HCT116 (cell line): ENCODE measurements around the gene TMBIM6. TPM values are rescaled to one million over a fixed set of nuclear protein-coding genes. Genes with fewer than 3 reads are reported as not detected.
A peak's percentile ranks its signal among the peaks of the same experiment; 100 is the strongest.

Experiments
- ATAC-seq: fragments of 200-7000 bp; cut with Tn5 transposase; 2 replicates; pipeline ENCODE4 v1.9.1; 2020; ENCODE audit warnings: mild to moderate bottlenecking, moderate library complexity
- BruUV-seq: library from RNA; stranded (reverse); fragments of 400-500 nt; replicated peaks from 2 replicates; lab custom pipeline; 2021; lab: Mats Ljungman, UMichigan
- CTCF ChIA-PET: fragments of 300-600 bp; sonication (Branson Sonifier 250); formaldehyde crosslinking; loops from one replicate; lab custom pipeline; 2021; ENCODE audit warnings: antibody characterized with exemption; lab: Charles Lee
- POLR2A ChIA-PET: fragments of 300-600, 350-600 bp; sonication (Branson Sonifier 250); formaldehyde crosslinking; loops from one replicate; lab custom pipeline; 2021; ENCODE audit warnings: antibody characterized with exemption; lab: Charles Lee
- RAD21 ChIA-PET, 2 experiments: fragments of 300-600 bp; sonication (Branson Sonifier 250); formaldehyde crosslinking; loops; one replicate each; lab custom pipeline; 2023; ENCODE audit warnings: low total read pairs in 2 of 2; ENCODE audit not compliant: uncharacterized antibody in 2 of 2, unreplicated experiment in 2 of 2, low non-redundant PET in 1 of 2; lab: Charles Lee
- DNase-seq: peaks from one replicate; pipeline ENCODE4 v3.0.0-alpha.2; 2010; ENCODE audit warnings: low read depth, low spot score
- H2AFZ ChIP-seq: fragments of 200-600 bp; shearing (Covaris generic), sonication (generic); 2 replicates; pipeline ENCODE4 v1.6.1; 2017; ENCODE audit warnings: low read depth, mixed run types, mixed read lengths, antibody characterized with exemption, low read length; ENCODE audit not compliant: poor library complexity, severe bottlenecking
- H3K27ac ChIP-seq: 2 replicates; pipeline ENCODE4 v1.5.1; 2012; ENCODE audit warnings: low read depth, low read length
- H3K27me3 ChIP-seq: fragments of 200-600 bp; sonication (generic); 2 replicates; pipeline ENCODE4 v1.6.1; 2016; ENCODE audit warnings: mixed run types, low read length, mixed read lengths; ENCODE audit not compliant: insufficient read depth
- H3K36me3 ChIP-seq, 2 experiments: fragments of 200-500 bp in 1 of 2; fragments of 200-600 bp in 1 of 2; sonication (Bioruptor generic) in 1 of 2; sonication (generic) in 1 of 2; 2 replicates each; pipeline versions ENCODE4 v1.5.1 to v1.6.1; 2014 to 2016; ENCODE audit warnings: low read length in 2 of 2, inconsistent platforms in 1 of 2, mixed read lengths in 1 of 2, mixed run types in 1 of 2; ENCODE audit not compliant: insufficient read depth in 2 of 2, control insufficient read depth in 1 of 2
- H3K4me1 ChIP-seq, 2 experiments: fragments of 200-600 bp in 1 of 2; sonication (generic) in 1 of 2; 2 replicates each; pipeline versions ENCODE4 v1.5.1 to v1.6.1; 2012 to 2017; ENCODE audit warnings: low read length in 2 of 2, inconsistent platforms in 1 of 2, mild to moderate bottlenecking in 1 of 2, mixed read lengths in 1 of 2, mixed run types in 1 of 2, moderate library complexity in 1 of 2; ENCODE audit not compliant: insufficient read depth in 2 of 2, control insufficient read depth in 1 of 2
- H3K4me2 ChIP-seq: fragments of 200-600 bp; sonication (generic); 2 replicates; pipeline ENCODE4 v1.6.1; 2017; ENCODE audit warnings: mixed run types, low read length, mixed read lengths
- H3K4me3 ChIP-seq, 2 experiments: fragments of 200-600 bp in 1 of 2; sonication (generic) in 1 of 2; replicated peaks in 1 of 2; 2 replicates each; pipeline ENCODE4 v1.5.1; 2011 to 2016; ENCODE audit warnings: low read length in 2 of 2, control low read depth in 1 of 2, low read depth in 1 of 2, mild to moderate bottlenecking in 1 of 2, mixed read lengths in 1 of 2, mixed run types in 1 of 2
- H3K79me2 ChIP-seq: fragments of 200-600 bp; sonication (generic); 2 replicates; pipeline ENCODE4 v1.6.1; 2017; ENCODE audit warnings: mild to moderate bottlenecking, mixed run types, low read length, moderate library complexity, mixed read lengths; ENCODE audit not compliant: insufficient read depth
- H3K9ac ChIP-seq: fragments of 200-600 bp; sonication (generic); 2 replicates; pipeline ENCODE4 v1.6.1; 2016; ENCODE audit warnings: low read length, mixed read lengths
- H3K9me2 ChIP-seq: fragments of 200-600 bp; sonication (generic), shearing (Covaris generic); 2 replicates; pipeline ENCODE4 v1.6.1; 2017; ENCODE audit warnings: mixed run types, mild to moderate bottlenecking, moderate library complexity; ENCODE audit not compliant: insufficient read depth
- H3K9me3 ChIP-seq, 2 experiments: fragments of 200-500 bp in 1 of 2; fragments of 200-600 bp in 1 of 2; sonication (Bioruptor generic) in 1 of 2; sonication (generic) in 1 of 2; 2 replicates each; pipeline ENCODE4 v1.6.1; 2014 to 2017; ENCODE audit warnings: low read length in 2 of 2, mixed read lengths in 2 of 2, inconsistent platforms in 1 of 2, low read depth in 1 of 2, mild to moderate bottlenecking in 1 of 2, mixed run types in 1 of 2, moderate library complexity in 1 of 2; ENCODE audit not compliant: control insufficient read depth in 1 of 2, insufficient read depth in 1 of 2
- H4K20me1 ChIP-seq: fragments of 200-600 bp; sonication (generic), shearing (Covaris generic); 2 replicates; pipeline ENCODE4 v1.6.1; 2017; ENCODE audit warnings: mixed run types, mild to moderate bottlenecking, moderate library complexity; ENCODE audit not compliant: insufficient read depth
- CEBPB ChIP-seq: IDR thresholded peaks from 2 replicates; pipeline ENCODE4 v1.6.1; 2012; ENCODE audit warnings: low read depth
- CTCF ChIP-seq, 3 experiments: fragments of 200-600 bp in 1 of 3; sonication (generic) in 1 of 3; IDR thresholded peaks in 2 of 3; conservative IDR thresholded peaks in 1 of 3; 2 replicates each; pipeline ENCODE4 v1.5.1; 2012 to 2017; ENCODE audit warnings: low read depth in 2 of 3, low read length in 2 of 3, antibody characterized with exemption in 1 of 3, borderline replicate concordance in 1 of 3, control low read depth in 1 of 3, mild to moderate bottlenecking in 1 of 3, mixed read lengths in 1 of 3, mixed run types in 1 of 3, moderate library complexity in 1 of 3; ENCODE audit not compliant: insufficient read depth in 1 of 3
- EGR1 ChIP-seq: IDR thresholded peaks from 2 replicates; pipeline ENCODE4 v1.6.1; 2012; ENCODE audit warnings: low read depth
- EZH2 ChIP-seq: fragments of 200-600 bp; sonication (generic); IDR thresholded peaks from 2 replicates; pipeline ENCODE4 v1.6.1; 2017; ENCODE audit warnings: antibody characterized with exemption, mixed run types
- FOSL1 ChIP-seq: IDR thresholded peaks from 2 replicates; pipeline ENCODE4 v1.6.1; 2012; ENCODE audit warnings: low read depth
- REST ChIP-seq: IDR thresholded peaks from 2 replicates; pipeline ENCODE4 v1.6.1; 2012; ENCODE audit warnings: low read depth
- ZFX ChIP-seq: fragments of 450-650 bp; IDR thresholded peaks from 2 replicates; pipeline ENCODE4 v1.6.1; 2017
- ZNF274 ChIP-seq: fragments of 200-500 bp; sonication (Bioruptor generic); IDR thresholded peaks from 2 replicates; pipeline ENCODE4 v1.6.1; 2014; ENCODE audit warnings: mild to moderate bottlenecking, low read depth, low read length, inconsistent platforms
- intact Hi-C: fragments of 100-400 bp; cut with micrococcal nuclease; formaldehyde crosslinking; loops from 2 replicates; pipeline ENCODE4 v1.10.0; 2022
- total RNA-seq: library from RNA; stranded (reverse); gene quantifications from one replicate; pipeline ENCODE4 v1.2.1, GENCODE V29; 2021; ENCODE audit not compliant: unreplicated experiment
- TF ChIP-seq, protein P1 (sequence below): IDR thresholded peaks from 2 replicates; pipeline ENCODE4 v1.6.1; 2012

TMBIM6 gene
- total RNA-seq, 1 experiment from 2014 or later: 510 TPM

DNA sequence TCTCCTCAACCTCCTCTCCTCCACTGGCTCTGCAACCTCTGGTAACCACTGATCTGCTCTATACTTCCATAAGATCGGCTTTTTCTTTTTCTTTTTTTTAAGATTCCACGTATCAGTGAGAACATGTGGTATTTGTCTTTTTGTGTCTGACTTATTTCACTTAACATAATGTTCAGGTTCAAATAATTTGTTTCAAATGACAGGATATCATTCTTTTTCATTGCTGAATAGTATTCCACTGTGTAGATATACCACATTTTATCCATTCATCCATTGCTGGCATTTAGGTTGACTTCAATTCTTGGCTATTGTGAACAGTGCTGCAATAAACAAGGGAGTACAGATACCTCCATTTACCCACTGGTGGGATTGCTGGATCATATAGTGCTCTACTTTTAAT is 46.3 kb downstream of the TMBIM6 start (continued):
- TF ChIP-seq REST (no peak), EZH2 (no peak), CEBPB (no peak), ZFX (no peak)
- TF ChIP-seq, protein P1, sequence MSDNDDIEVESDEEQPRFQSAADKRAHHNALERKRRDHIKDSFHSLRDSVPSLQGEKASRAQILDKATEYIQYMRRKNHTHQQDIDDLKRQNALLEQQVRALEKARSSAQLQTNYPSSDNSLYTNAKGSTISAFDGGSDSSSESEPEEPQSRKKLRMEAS: no peak
- TF ChIP-seq, all 23 proteins: peak for 0

- Histone ChIP-seq H2AFZ (no peak overlapping the region), H3K27ac (no peak overlapping the region), H4K20me1 (no peaks in the 10 kb centered on the region), H3K4me2 (no peak overlapping the region), H3K4me3 (no peak overlapping the region), H3K79me2 (no peaks in the 10 kb centered on the region), H3K9ac (no peak overlapping the region), H3K9me3 (no peaks in the 10 kb centered on the region), H3K4me1 (peaks cover 0 to 3% of the 10 kb centered on the region in 2 experiments; a peak in 1 of 4 replicates), H3K27me3 (no peaks in the 10 kb centered on the region), H3K9me2 (no peaks in the 10 kb centered on the region), H3K36me3 (no peaks in the 10 kb centered on the region)
- TF ChIP-seq ZNF274: no peak
- no peak for TF ChIP-seq EGR1
- peak in 2 of 3 experiments; percentile 17 to 26; a peak in 2 of 6 replicates for TF ChIP-seq CTCF (IDR thresholded peaks at IDR 0.05 in 2 of 3, conservative IDR thresholded peaks at IDR 0.05 in 1 of 3; ENCODE audit: borderline replicate concordance in 1 of 3, insufficient read depth in 1 of 3, low read depth in 2 of 3, low read length in 2 of 3)
- no peak for TF ChIP-seq FOSL1
- intact Hi-C loops: no loop called here
- BruUV-seq: TSS peak; percentile 18
- POLR2A ChIA-PET: no interaction called here
- CTCF ChIA-PET: no interaction called here
- no peak for DNase-seq
- RAD21 ChIA-PET: no interaction called here
- ATAC-seq: peak; percentile 44; the same call in 1 of the 2 replicates
These were observed 48.6 kb downstream of the TMBIM6 start for GRCh38 chr12:49789992-49790391.
